ENCODE results near the gene KIF3A. TPM values are rescaled to one million over a fixed set of nuclear protein-coding genes. Genes with fewer than 3 reads are reported as not detected.

The KIF3A gene
- total RNA-seq, 2 donors from 2014 or later = 5.9 to 14.0 TPM

GRCh38 chr5:132764671-132765238 lies 27.4 kb upstream of the KIF3A start:
- intact Hi-C loops (cut with DNase I) = no loop called here
- Histone ChIP-seq H3K27me3 (replicated peaks; ENCODE audit: insufficient read depth) (no peaks in the 10 kb centered on the region), H3K27ac (no peak overlapping the region), H3K36me3 (no peaks in the 10 kb centered on the region), H3K4me3 (no peak overlapping the region), H3K4me1 (replicated peaks) (no peaks in the 10 kb centered on the region), H3K9me3 (no peaks in the 10 kb centered on the region)
- TF ChIP-seq CTCF (IDR thresholded peaks at IDR 0.05) = no peak
- TF ChIP-seq POLR2AphosphoS5 (IDR thresholded peaks at IDR 0.05) = no peak
- no peak for TF ChIP-seq POLR2A (IDR thresholded peaks at IDR 0.05)
- no peak for DNase-seq (ENCODE audit: low spot score)
- WGBS = 87% methylated on average over 7 of the region's 7 CpGs

GRCh38 chr5:132764051-132764450 lies 26.7 kb upstream of the KIF3A start:
- H3K27me3 ChIP-seq (replicated peaks; ENCODE audit: insufficient read depth) = no peaks in the 10 kb centered on the region
- no peak overlapping the region for H3K4me3 ChIP-seq
- no peak for TF ChIP-seq POLR2A (IDR thresholded peaks at IDR 0.05)
- no peak for TF ChIP-seq CTCF (IDR thresholded peaks at IDR 0.05)
- no peak overlapping the region for H3K27ac ChIP-seq
- no peaks in the 10 kb centered on the region for H3K4me1 ChIP-seq (replicated peaks)
- no peak for DNase-seq (ENCODE audit: low spot score)
- 92% methylated on average over 10 of the region's 10 CpGs for WGBS
- no peaks in the 10 kb centered on the region for H3K36me3 ChIP-seq
- H3K9me3 ChIP-seq = no peaks in the 10 kb centered on the region
- intact Hi-C loops (cut with DNase I) = no loop called here

- 93% methylated on average over 17 of the region's 17 CpGs for WGBS
- intact Hi-C loops (cut with DNase I) = no loop called here
- H3K36me3 ChIP-seq = no peaks in the 10 kb centered on the region
- no peak overlapping the region for H3K4me3 ChIP-seq
- no peaks in the 10 kb centered on the region for H3K27me3 ChIP-seq (replicated peaks; ENCODE audit: insufficient read depth)
- no peaks in the 10 kb centered on the region for H3K9me3 ChIP-seq
- H3K27ac ChIP-seq = no peak overlapping the region
- DNase-seq (ENCODE audit: low spot score) = no peak
- TF ChIP-seq CTCF (IDR thresholded peaks at IDR 0.05) (no peak), POLR2AphosphoS5 (IDR thresholded peaks at IDR 0.05) (no peak), POLR2A (IDR thresholded peaks at IDR 0.05) (no peak)
- no peaks in the 10 kb centered on the region for H3K4me1 ChIP-seq (replicated peaks)
Measured at GRCh38 chr5:132763181-132764036, 26.1 kb upstream of the KIF3A start.

- Histone ChIP-seq H3K36me3 (no peaks in the 10 kb centered on the region), H3K27ac (no peak overlapping the region), H3K4me3 (no peak overlapping the region), H3K4me1 (replicated peaks) (no peaks in the 10 kb centered on the region), H3K9me3 (no peaks in the 10 kb centered on the region), H3K27me3 (replicated peaks; ENCODE audit: insufficient read depth) (no peaks in the 10 kb centered on the region)
- no peak for DNase-seq (ENCODE audit: low spot score)
- TF ChIP-seq CTCF (IDR thresholded peaks at IDR 0.05) (no peak), POLR2A (IDR thresholded peaks at IDR 0.05) (no peak), POLR2AphosphoS5 (IDR thresholded peaks at IDR 0.05) (no peak)
- 96% methylated on average over 11 of the region's 11 CpGs for WGBS
- intact Hi-C loops (cut with DNase I) = no loop called here
Measured at GRCh38 chr5:132762246-132763000, 25.1 kb upstream of the KIF3A start.

Measured in prostate gland (tissue), 2 donors.